ENCODE measurements around the gene AGFG2.
"Not testable (repeated sequence)": the region's sequence is repeated elsewhere in the genome, so short reads cannot be mapped to it uniquely, and the experiment has no call there.

GRCh38 chr7:100528108-100528866, 10.7 kb upstream of the AGFG2 start:
- TF ChIP-seq CTCF, POLR2A (IDR thresholded peaks at IDR 0.05): not testable (repeated sequence)
